Osteocyte (in vitro differentiated cells): ENCODE results near the gene ALDH1A3. TPM values are rescaled to one million over a fixed set of nuclear protein-coding genes. Genes with fewer than 3 reads are reported as not detected.

ENCODE experiments used
- DNase-seq: peaks from one replicate; pipeline ENCODE4 v3.0.0; 2021; ENCODE audit warnings: mixed read lengths; ENCODE audit not compliant: unreplicated experiment; ENCODE audit errors: extremely low spot score
- H3K27ac Mint-ChIP-seq: one replicate; pipeline ENCODE4 v1.8.0; 2021; ENCODE audit warnings: mild to moderate bottlenecking, mixed read lengths; ENCODE audit not compliant: unreplicated experiment
- H3K27me3 Mint-ChIP-seq: one replicate; pipeline ENCODE4 v1.8.0; 2021; ENCODE audit warnings: mixed read lengths; ENCODE audit not compliant: unreplicated experiment
- H3K36me3 Mint-ChIP-seq: one replicate; pipeline ENCODE4 v1.8.0; 2021; ENCODE audit warnings: mixed read lengths; ENCODE audit not compliant: unreplicated experiment
- H3K4me1 Mint-ChIP-seq: one replicate; pipeline ENCODE4 v1.8.0; 2021; ENCODE audit warnings: mixed read lengths; ENCODE audit not compliant: unreplicated experiment
- H3K4me3 Mint-ChIP-seq: one replicate; pipeline ENCODE4 v1.8.0; 2021; ENCODE audit warnings: mild to moderate bottlenecking, moderate library complexity, mixed read lengths; ENCODE audit not compliant: unreplicated experiment
- H3K9me3 Mint-ChIP-seq: one replicate; pipeline ENCODE4 v1.8.0; 2021; ENCODE audit warnings: mixed read lengths; ENCODE audit not compliant: unreplicated experiment
- total RNA-seq: library from RNA; stranded (reverse); gene quantifications from 2 replicates; pipeline ENCODE4 v1.2.1, GENCODE V29; 2021
- TF ChIP-seq, protein P1 (sequence below): fragments of 200-600 bp; sonication (generic); IDR thresholded peaks from 2 replicates; pipeline ENCODE4 v1.5.0; 2021; ENCODE audit warnings: antibody characterized with exemption, mild to moderate bottlenecking, moderate library complexity

ALDH1A3 gene
- total RNA-seq, 1 donor from 2014 or later = 0.30 TPM

DNA sequence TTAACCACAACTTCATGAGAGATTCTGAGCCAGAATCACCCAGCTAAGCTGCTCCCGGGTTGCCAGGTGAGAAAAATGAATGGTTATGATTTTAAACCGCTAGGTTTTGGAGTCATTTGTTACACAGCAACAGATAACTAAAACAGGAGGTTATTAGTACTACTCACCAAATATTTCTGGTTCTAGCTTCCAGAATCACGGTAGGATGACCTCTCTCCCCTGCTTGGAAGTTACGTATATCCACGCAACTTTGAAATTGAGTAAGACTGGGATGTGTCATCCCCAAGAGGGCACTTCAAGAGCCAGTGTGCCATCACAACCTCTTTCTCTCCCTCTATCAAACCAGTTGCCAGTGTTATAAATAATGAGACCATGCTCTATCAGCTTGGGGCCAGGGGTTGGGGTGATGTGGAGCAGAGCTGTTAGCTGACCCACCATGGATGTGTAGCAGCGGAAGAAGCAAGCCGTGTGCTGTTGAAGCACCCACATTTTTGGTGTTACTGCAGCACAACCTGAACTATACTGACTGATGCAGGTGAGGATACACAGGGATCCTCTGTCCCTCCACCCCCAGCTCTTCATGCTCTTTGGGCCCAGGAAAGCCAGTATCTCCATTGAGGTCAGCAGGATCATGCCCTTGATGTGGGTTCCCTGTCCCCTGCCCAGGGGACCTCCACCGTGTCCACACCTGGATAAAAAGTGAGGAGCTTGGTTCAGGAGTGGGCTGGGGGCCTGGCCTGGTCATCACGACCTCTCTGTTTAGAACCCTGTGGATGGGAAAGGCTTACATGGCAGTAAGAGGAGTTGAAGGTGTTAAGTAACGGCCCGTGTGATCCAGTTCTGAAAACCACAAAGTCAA lies 19.4 kb upstream of the ALDH1A3 start:
- H3K27me3 Mint-ChIP-seq = peaks cover 13% of the 10 kb centered on the region
- H3K9me3 Mint-ChIP-seq = no peaks in the 10 kb centered on the region
- TF ChIP-seq, protein P1, sequence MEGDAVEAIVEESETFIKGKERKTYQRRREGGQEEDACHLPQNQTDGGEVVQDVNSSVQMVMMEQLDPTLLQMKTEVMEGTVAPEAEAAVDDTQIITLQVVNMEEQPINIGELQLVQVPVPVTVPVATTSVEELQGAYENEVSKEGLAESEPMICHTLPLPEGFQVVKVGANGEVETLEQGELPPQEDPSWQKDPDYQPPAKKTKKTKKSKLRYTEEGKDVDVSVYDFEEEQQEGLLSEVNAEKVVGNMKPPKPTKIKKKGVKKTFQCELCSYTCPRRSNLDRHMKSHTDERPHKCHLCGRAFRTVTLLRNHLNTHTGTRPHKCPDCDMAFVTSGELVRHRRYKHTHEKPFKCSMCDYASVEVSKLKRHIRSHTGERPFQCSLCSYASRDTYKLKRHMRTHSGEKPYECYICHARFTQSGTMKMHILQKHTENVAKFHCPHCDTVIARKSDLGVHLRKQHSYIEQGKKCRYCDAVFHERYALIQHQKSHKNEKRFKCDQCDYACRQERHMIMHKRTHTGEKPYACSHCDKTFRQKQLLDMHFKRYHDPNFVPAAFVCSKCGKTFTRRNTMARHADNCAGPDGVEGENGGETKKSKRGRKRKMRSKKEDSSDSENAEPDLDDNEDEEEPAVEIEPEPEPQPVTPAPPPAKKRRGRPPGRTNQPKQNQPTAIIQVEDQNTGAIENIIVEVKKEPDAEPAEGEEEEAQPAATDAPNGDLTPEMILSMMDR = no peak
- no peak overlapping the region for H3K4me3 Mint-ChIP-seq
- no peak overlapping the region for H3K27ac Mint-ChIP-seq
- no peak for DNase-seq
- H3K4me1 Mint-ChIP-seq = no peaks in the 10 kb centered on the region
- no peaks in the 10 kb centered on the region for H3K36me3 Mint-ChIP-seq

DNA sequence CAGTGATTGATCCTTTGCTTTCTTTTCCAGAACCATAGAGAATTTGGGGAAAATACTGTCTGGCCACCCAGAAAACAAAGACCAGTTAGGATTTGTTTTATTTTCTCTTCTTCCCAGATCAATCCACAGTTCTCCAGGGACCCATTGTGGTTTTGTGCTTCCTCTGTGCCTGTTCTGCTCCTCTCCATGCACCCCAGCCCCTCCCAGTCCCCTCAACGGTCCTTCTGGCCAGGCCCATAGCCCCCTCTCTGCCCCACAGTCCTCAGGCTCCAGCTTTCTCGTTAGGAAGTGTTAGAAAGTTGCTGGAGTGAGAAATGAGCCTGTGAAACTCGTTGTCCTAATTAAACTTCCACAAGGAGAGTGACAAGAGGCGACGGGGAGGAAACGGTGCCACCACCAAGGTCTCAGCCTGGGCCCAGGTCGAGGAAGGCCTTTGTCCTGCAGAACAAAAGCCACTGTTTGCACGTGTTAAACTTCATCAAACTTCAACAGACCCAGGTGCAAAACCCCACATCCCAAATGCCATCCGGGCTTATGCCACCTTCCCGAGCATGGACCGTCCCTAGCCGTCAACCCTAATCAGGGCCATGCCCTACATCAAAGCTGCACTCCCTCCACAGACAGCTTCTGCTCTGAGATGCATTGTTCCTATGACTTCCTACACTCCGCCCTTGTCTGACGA lies 18.7 kb upstream of the ALDH1A3 start:
- no peaks in the 10 kb centered on the region for H3K36me3 Mint-ChIP-seq
- no peaks in the 10 kb centered on the region for H3K4me1 Mint-ChIP-seq
- DNase-seq = no peak
- H3K9me3 Mint-ChIP-seq = no peaks in the 10 kb centered on the region
- H3K27me3 Mint-ChIP-seq = peaks cover 9% of the 10 kb centered on the region
- TF ChIP-seq, protein P1 = no peak
- H3K4me3 Mint-ChIP-seq = no peak overlapping the region
- H3K27ac Mint-ChIP-seq = no peak overlapping the region

DNA sequence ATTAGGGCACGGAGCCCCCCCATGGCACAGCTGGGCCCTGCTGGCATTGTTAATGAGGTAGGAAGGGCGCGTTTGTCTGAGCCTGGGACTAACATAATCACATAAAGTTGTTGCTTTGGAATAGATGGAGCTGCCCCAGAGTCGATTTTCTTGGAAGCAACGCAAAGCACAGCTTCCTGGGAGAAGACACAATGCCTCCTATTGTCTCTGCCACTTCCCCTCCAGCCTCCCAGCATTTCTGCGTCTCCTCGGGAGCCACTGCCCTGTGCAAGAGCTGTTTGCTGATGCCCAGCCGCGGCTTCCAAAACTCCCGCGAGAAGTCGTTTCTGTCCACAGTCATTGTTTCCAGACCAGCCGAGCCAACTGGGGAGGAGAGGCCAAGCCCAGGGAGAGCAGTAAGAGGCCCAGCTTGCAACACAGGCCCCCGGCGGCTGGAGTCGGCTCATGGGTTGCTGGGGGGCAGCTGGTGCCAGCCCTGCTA lies 18.1 kb upstream of the ALDH1A3 start:
- no peak for DNase-seq
- H3K27me3 Mint-ChIP-seq = peaks cover 7% of the 10 kb centered on the region
- H3K4me1 Mint-ChIP-seq = no peaks in the 10 kb centered on the region
- H3K27ac Mint-ChIP-seq = no peak overlapping the region
- TF ChIP-seq, protein P1 = no peak
- no peak overlapping the region for H3K4me3 Mint-ChIP-seq
- H3K36me3 Mint-ChIP-seq = no peaks in the 10 kb centered on the region
- no peaks in the 10 kb centered on the region for H3K9me3 Mint-ChIP-seq

DNA sequence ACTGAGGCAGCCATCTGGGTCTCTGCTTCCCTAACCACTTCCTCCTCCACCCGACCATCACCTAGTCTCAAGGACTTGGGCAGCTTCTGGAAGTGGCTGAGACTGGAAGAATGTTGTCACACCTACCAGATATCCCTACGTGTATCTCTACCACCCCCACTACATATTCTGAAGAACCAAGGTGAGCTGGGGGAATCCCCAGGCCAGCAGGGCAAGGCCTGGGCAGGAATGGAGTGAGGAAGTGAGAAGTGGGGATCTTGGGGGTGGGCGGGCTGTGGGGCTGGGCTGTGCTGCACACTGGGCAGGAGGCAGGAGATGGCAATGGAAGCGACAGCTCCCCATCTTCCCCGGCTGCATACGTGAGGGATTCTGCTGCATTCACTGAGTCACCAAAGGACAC lies 17.5 kb upstream of the ALDH1A3 start:
- TF ChIP-seq, protein P1 = no peak
- Mint-ChIP-seq H3K4me3 (no peak overlapping the region), H3K4me1 (no peaks in the 10 kb centered on the region), H3K27ac (no peak overlapping the region), H3K36me3 (no peaks in the 10 kb centered on the region), H3K27me3 (peaks cover 4% of the 10 kb centered on the region), H3K9me3 (no peaks in the 10 kb centered on the region)
- DNase-seq = no peak
